ENCODE data around the gene MB.

Gene MB

DNA sequence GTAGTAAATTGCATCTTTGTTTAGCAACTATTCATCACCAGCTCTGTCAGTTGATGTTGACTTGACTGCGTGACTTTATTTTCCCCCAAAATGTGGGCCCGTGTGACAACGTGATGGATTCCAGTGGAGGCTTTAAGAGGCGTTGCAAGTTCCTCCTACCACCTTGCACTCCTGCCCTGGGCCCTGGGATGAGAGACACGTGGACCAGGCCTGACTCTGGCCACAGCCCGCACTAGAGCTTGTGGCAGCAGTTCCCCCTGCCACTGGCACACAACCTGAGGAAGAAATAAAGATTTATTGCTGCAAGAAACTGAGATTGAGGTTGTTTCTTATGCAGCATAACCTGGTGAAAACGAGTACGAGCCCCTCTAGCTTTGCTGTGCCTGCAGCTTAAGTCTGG, 44.6 kb downstream of the MB start:
- no peak for DNase-seq (ENCODE audit: low spot score)

- DNase-seq (ENCODE audit: low spot score) = no peak
Observed at GRCh38 chr22:35570686-35571194, 46.4 kb downstream of the MB start.

- DNase-seq (ENCODE audit: low spot score) = no peak
Observed at GRCh38 chr22:35569916-35570315, 47.2 kb downstream of the MB start.

DNA sequence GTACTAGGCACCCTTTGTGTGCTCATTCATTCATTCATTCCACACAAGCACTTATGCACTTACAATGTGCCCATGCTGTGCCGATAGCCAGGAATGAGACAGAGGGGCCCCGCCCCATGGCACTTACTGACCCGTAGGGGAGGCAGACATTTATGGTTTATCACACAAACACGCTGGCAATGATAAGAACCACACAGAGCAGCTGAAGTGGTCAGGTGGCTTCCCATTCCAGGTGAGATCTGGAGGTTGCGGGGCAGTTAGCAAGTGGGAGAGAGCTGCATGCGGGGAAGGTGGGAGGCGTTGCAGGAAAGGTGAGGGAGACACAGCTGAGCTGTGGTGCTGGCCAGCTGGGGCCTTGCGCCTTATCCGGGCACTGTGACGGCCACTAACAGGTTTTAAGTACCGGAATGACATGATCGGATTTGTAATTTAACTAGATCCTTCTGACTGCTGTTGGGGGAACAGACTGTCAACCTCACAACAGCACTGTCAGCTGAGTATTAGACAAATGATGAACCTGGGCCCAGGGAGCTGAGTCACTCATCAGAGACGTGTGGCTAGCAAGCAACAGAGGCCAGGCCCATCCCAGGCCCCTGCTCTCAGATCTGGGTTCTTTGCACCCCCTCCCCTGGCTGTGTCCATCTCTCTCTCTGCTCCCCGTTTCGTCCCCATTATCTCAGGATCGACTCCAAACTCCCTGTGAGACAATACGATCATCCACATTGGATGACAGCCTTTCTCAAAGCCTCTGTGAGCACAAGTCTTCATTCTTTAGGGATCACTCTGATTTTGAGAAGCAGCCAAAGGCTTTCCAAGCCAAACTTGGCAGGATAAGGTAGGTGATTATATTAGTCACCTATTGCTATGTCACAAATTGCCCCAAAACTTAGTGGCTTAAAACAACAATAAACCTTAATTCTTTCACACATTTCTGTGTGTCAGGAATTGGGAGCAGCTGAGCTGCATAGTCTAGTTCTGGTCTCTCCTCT, 48.1 kb downstream of the MB start:
- DNase-seq (ENCODE audit: low spot score) = no peak

- no peak for DNase-seq (ENCODE audit: low spot score)
Observed at GRCh38 chr22:35567351-35568141, 49.6 kb downstream of the MB start.

DNA sequence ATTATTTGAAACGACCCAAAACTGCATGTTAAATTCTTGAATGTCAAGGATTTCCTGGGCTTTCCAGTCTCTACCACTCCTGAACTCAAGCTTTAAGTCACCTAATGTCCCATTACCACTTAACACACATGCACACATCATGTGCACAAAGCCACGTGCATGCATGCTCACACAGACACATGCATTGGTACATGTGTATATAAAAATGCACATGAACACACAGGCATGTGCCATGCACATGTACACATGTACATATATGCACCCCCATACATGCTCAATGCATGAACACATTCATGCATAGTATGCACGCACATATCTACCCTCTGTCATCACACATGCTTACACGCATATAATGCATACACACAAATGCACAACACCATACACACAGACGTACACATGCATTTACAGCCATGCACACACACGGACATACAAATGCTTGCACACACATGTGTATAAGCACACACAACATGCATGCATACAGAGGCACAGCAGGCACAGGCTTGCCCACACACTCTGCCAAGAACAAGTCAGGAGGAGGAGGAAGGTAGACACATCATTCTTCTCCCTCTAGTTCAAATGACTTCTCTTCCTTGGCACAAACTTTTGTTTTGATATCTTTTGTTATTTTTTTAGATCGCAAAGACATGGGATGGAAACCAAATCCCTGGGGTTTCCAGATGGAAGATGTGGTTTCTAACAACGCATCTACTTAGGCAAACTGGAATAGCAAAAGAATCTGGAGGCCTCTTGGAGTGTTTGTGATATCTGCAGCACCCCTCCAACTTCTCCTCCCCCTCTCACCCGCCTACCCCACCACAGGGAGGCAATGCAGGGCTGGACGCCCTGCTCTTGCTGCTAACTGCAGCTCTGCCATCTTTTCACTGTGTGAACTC, 51.9 kb downstream of the MB start:
- DNase-seq (ENCODE audit: low spot score) = no peak

DNA sequence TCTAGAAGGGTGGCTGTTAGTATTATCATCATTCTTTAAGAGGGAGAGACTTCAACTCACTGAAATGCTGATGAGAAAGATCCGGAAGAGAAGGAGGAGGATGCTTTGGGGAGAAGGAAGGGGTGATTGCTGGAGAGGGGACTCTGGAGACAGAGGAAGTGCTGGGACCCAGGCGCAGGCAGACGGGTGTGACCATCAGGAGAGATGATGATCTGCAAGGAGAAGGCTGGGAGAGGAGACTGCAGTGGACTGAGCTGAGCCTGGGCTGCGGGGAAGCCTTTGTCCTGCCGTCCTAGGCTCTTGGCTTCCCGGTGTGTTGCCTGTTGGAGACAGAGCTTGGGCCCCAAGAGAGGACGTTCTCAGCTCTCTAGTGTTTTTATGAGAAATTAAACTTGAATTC, 53.9 kb downstream of the MB start:
- DNase-seq (ENCODE audit: low spot score) = no peak

- DNase-seq (ENCODE audit: low spot score) = no peak
Observed at GRCh38 chr22:35561796-35562526, 55.2 kb downstream of the MB start.

DNA sequence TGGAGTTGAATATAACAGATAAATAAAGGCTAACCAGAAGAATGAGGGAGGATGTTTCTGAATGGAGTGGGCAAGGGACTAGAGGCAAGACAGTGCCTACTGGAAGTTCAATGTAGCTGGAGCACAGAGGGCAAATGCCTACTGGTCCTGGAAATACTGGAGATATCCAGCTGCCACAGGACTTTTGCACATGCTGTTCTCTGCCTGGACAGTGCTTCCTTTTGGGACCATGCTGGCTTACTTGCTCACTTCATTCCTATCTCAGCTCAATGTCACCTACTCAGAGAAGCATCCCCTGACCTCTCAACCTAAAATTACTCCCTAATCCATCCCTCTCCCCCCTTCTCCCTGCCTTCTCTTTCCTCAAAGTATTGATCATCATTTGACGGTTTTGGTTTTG, 56.3 kb downstream of the MB start:
- DNase-seq (ENCODE audit: low spot score) = no peak

GRCh38 chr22:35560366-35560765, 56.8 kb downstream of the MB start:
- no peak for DNase-seq (ENCODE audit: low spot score)

- DNase-seq (ENCODE audit: low spot score) = no peak
Observed at GRCh38 chr22:35559354-35560005, 57.6 kb downstream of the MB start.

GRCh38 chr22:35558719-35559118, 58.4 kb downstream of the MB start:
- no peak for DNase-seq (ENCODE audit: low spot score)

DNA sequence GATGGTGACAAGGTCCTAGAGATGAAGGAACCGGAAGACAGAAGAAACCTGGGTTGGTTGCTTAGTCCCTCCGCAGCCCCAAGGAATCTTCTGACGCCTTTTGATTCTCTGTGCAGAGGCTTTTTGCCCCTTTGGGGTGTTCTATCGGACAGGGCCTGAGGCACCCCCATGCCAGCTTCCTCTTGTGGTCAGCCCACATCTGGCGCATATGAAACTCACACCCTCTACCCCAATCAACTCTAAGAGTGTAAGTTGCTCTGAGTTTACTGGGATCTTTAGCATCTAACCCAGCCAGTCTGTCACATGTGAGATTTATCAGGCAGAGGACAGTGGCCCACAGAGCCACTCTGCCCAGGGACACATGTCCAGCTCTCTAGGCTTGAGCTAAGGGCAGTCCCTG, 59.1 kb downstream of the MB start:
- DNase-seq (ENCODE audit: low spot score) = no peak
